Stimulated activated CD4-positive, alpha-beta T cell treated with anti-CD3 and anti-CD28 coated beads, Interleukin-2, amount 100 ng/mL, for 24 hours (primary cell): ENCODE results near the gene MAP1LC3C.

Experiments
- DNase-seq, 2 donors: peaks; one replicate each; pipeline ENCODE4 v3.0.0-alpha.2; 2020

Gene MAP1LC3C

GRCh38 chr1:241999026-241999425 is at the start of gene MAP1LC3C:
MAP1LC3C (minus strand) TSS chr1:241999098; CDS start chr1:241999008, 90 bp downstream.
- DNase-seq = no peak

GRCh38 chr1:242043165-242043564 is 44.3 kb upstream of the MAP1LC3C start:
- DNase-seq = no peak

- no peak for DNase-seq
These were observed 35.5 kb upstream of the MAP1LC3C start for GRCh38 chr1:242034392-242034791.

- no peak for DNase-seq
These were observed 34.5 kb upstream of the MAP1LC3C start for GRCh38 chr1:242033447-242033846.

GRCh38 chr1:242030071-242030470 is 31.2 kb upstream of the MAP1LC3C start:
- DNase-seq = no peak

GRCh38 chr1:242025681-242026080 is 26.8 kb upstream of the MAP1LC3C start:
- no peak for DNase-seq

- DNase-seq = no peak
These were observed 24.9 kb upstream of the MAP1LC3C start for GRCh38 chr1:242023805-242024204.

GRCh38 chr1:242019018-242019417 is 20.1 kb upstream of the MAP1LC3C start:
- no peak for DNase-seq

- DNase-seq = peak; percentile 35 to 36
These were observed 18.8 kb upstream of the MAP1LC3C start for GRCh38 chr1:242017580-242018233.

- DNase-seq = no peak
These were observed 17.6 kb upstream of the MAP1LC3C start for GRCh38 chr1:242016479-242016878.

- DNase-seq = no peak
These were observed 13.2 kb upstream of the MAP1LC3C start for GRCh38 chr1:242011894-242012660.

- no peak for DNase-seq
These were observed 10.1 kb upstream of the MAP1LC3C start for GRCh38 chr1:242008826-242009495.

GRCh38 chr1:242006976-242007375 is 8.1 kb upstream of the MAP1LC3C start:
- no peak for DNase-seq

- no peak for DNase-seq
These were observed 7.1 kb upstream of the MAP1LC3C start for GRCh38 chr1:242005866-242006535.

GRCh38 chr1:242004751-242005495 is 6.0 kb upstream of the MAP1LC3C start:
- no peak for DNase-seq

GRCh38 chr1:242002510-242002909 is 3.6 kb upstream of the MAP1LC3C start:
- no peak for DNase-seq

GRCh38 chr1:242002072-242002471 is 3.2 kb upstream of the MAP1LC3C start:
- no peak for DNase-seq

- no peak for DNase-seq
These were observed 1.5 kb upstream of the MAP1LC3C start for GRCh38 chr1:242000434-242000833.

- DNase-seq = peak; percentile 59 to 68
These were observed 431 bp downstream of the MAP1LC3C start for GRCh38 chr1:241998412-241998921.

GRCh38 chr1:241997401-241997998 is 1.4 kb downstream of the MAP1LC3C start:
- no peak for DNase-seq

- no peak for DNase-seq
These were observed 4.7 kb downstream of the MAP1LC3C start for GRCh38 chr1:241994171-241994570.

GRCh38 chr1:241992734-241993133 is 6.2 kb downstream of the MAP1LC3C start:
- DNase-seq = no peak
